Dermis blood vessel endothelial cell (primary cell): ENCODE results near the gene FBXL4. TPM values are rescaled to one million over a fixed set of nuclear protein-coding genes. Genes with fewer than 3 reads are reported as not detected.
A peak's percentile ranks its signal among the peaks of the same experiment; 100 is the strongest.

Experiments
- DNase-seq: peaks from one replicate; pipeline ENCODE4 v3.0.0; 2010
- total RNA-seq: library from RNA; depleted of rRNA; stranded (reverse); fragments of >200 nt; gene quantifications from 2 replicates; pipeline ENCODE4 v1.2.3, GENCODE V29; 2014

The FBXL4 gene
- total RNA-seq, 1 donor from 2014 or later, result 15.5 TPM

- DNase-seq, result no peak
Measured at GRCh38 chr6:98836962-98837944, 110.5 kb downstream of the FBXL4 start.

- no peak for DNase-seq
Measured at GRCh38 chr6:98836025-98836961, 111.5 kb downstream of the FBXL4 start.

- no peak for DNase-seq
Measured at GRCh38 chr6:98835149-98836024, 112.4 kb downstream of the FBXL4 start.

- DNase-seq, result peak; percentile 77
Measured at GRCh38 chr6:98834060-98835031, 113.4 kb downstream of the FBXL4 start, which contains the start of gene POU3F2. Gene POU3F2 (plus strand): TSS chr6:98834574. CDS start chr6:98834874, 300 bp downstream.

- peak; percentile 36 for DNase-seq
Measured at GRCh38 chr6:98833307-98834059, 114.3 kb downstream of the FBXL4 start.

- DNase-seq, result peak; percentile 62
Measured at GRCh38 chr6:98833057-98833306, 114.8 kb downstream of the FBXL4 start.

- DNase-seq, result peak; percentile 40
Measured at GRCh38 chr6:98832284-98833056, 115.3 kb downstream of the FBXL4 start.

- no peak for DNase-seq
Measured at GRCh38 chr6:98831959-98832283, 115.8 kb downstream of the FBXL4 start.

- DNase-seq, result no peak
Measured at GRCh38 chr6:98831057-98831958, 116.4 kb downstream of the FBXL4 start.

- DNase-seq, result no peak
Measured at GRCh38 chr6:98830146-98830545, 117.6 kb downstream of the FBXL4 start.

GRCh38 chr6:98828941-98829411, 118.8 kb downstream of the FBXL4 start:
- DNase-seq, result no peak

GRCh38 chr6:98828211-98828788, 119.4 kb downstream of the FBXL4 start:
- DNase-seq, result no peak

- no peak for DNase-seq
Measured at GRCh38 chr6:98827295-98828159, 120.2 kb downstream of the FBXL4 start.

- no peak for DNase-seq
Measured at GRCh38 chr6:98825600-98826230, 122.0 kb downstream of the FBXL4 start.

GRCh38 chr6:98824902-98825599, 122.7 kb downstream of the FBXL4 start:
- DNase-seq, result no peak
